ENCODE results near the gene GLP1R.

Gene GLP1R

DNA sequence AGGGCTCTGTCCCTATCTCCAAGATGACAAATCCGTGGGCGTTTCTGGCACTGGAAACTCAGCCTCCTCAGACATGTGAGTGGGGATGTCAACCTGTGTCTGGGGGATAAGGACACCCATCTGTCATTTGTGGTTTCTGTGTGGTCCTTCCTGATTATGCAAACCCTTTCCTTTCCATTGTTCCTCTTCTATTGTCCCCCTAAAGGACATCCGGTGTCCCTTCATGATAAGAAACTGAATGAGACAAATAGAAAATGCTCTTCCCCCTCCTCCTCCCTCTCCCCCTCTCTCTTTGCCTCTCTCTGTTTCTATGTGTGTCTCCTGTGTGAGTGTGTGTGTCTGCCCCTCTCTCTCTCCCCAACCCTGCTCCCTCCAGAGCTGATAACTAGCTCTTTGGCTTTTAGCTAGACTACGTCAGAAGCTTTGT is 11.5 kb upstream of the GLP1R start:
- H3K27me3 ChIP-seq (ENCODE audit: insufficient read depth, low read depth, severe bottlenecking) = no peaks in the 10 kb centered on the region
- H3K36me3 ChIP-seq = no peaks in the 10 kb centered on the region
- H3K27ac ChIP-seq = no peak overlapping the region
- TF ChIP-seq, protein P1, sequence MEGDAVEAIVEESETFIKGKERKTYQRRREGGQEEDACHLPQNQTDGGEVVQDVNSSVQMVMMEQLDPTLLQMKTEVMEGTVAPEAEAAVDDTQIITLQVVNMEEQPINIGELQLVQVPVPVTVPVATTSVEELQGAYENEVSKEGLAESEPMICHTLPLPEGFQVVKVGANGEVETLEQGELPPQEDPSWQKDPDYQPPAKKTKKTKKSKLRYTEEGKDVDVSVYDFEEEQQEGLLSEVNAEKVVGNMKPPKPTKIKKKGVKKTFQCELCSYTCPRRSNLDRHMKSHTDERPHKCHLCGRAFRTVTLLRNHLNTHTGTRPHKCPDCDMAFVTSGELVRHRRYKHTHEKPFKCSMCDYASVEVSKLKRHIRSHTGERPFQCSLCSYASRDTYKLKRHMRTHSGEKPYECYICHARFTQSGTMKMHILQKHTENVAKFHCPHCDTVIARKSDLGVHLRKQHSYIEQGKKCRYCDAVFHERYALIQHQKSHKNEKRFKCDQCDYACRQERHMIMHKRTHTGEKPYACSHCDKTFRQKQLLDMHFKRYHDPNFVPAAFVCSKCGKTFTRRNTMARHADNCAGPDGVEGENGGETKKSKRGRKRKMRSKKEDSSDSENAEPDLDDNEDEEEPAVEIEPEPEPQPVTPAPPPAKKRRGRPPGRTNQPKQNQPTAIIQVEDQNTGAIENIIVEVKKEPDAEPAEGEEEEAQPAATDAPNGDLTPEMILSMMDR (IDR thresholded peaks at IDR 0.05; ENCODE audit: low read depth, low read length) = no peak
- H3K9me3 ChIP-seq (ENCODE audit: severe bottlenecking) = no peaks in the 10 kb centered on the region
- DNase-seq = no peak
- peak overlapping the region; percentile 9; the same call in 1 of the 2 replicates for H3K4me3 ChIP-seq (ENCODE audit: low read depth, low read length)

DNA sequence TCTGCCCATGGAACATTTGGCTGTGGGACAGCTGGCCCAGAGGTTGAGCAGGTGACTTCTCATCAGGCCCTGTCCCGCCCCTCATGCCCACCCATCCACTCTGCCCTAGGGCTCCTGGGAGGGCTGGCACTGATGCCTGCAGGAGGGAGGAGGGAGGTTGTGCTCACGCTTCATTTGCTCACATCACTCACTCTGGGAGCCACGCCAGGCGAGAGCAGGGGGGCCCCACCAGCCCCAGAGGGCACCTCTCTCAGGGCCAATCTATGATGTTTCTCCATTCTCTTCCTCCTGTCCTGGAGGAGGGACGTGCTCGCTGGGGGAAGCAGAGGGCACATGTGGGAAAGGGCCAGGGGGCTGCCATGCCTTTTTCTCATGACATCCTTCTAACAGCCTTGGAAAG is 10.9 kb upstream of the GLP1R start:
- no peak for DNase-seq
- H3K9me3 ChIP-seq (ENCODE audit: severe bottlenecking) = no peaks in the 10 kb centered on the region
- no peaks in the 10 kb centered on the region for H3K36me3 ChIP-seq
- TF ChIP-seq, protein P1 (IDR thresholded peaks at IDR 0.05; ENCODE audit: low read depth, low read length) = no peak
- H3K4me3 ChIP-seq (ENCODE audit: low read depth, low read length) = no peak overlapping the region
- no peak overlapping the region for H3K27ac ChIP-seq
- no peaks in the 10 kb centered on the region for H3K27me3 ChIP-seq (ENCODE audit: insufficient read depth, low read depth, severe bottlenecking)

DNA sequence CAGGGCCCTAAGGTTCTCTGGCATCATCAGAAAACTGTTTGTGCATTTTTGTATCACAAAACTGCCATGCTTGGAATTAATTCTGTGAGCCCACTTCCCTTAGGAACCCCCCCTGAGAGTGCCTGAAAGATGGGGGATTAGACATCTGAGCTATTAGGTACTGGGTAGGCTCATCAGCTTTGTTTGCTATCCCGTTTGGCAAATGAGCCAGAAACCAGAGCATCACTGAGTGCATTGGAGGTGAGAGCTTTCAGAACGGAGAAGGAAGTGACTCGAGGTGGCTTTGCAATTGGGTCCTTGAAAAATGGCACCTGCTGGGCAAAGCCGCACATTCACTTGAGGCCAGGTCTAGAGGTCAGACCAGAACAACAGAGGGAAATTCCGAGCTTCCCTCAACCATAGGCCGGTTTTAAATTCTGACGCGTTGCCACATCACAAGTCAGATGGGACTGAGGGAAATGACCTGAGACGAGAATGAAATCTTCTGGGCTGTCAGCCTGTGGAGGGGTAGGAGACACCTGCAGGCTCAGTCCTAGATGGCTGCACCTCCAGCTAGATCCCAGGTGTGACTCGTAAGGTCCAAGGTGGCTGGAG is 8.4 kb upstream of the GLP1R start:
- no peaks in the 10 kb centered on the region for H3K9me3 ChIP-seq (ENCODE audit: severe bottlenecking)
- no peak overlapping the region for H3K27ac ChIP-seq
- H3K36me3 ChIP-seq = no peaks in the 10 kb centered on the region
- TF ChIP-seq, protein P1 (IDR thresholded peaks at IDR 0.05; ENCODE audit: low read depth, low read length) = no peak
- H3K27me3 ChIP-seq (ENCODE audit: insufficient read depth, low read depth, severe bottlenecking) = no peaks in the 10 kb centered on the region
- H3K4me3 ChIP-seq (ENCODE audit: low read depth, low read length) = no peak overlapping the region
- no peak for DNase-seq

DNA sequence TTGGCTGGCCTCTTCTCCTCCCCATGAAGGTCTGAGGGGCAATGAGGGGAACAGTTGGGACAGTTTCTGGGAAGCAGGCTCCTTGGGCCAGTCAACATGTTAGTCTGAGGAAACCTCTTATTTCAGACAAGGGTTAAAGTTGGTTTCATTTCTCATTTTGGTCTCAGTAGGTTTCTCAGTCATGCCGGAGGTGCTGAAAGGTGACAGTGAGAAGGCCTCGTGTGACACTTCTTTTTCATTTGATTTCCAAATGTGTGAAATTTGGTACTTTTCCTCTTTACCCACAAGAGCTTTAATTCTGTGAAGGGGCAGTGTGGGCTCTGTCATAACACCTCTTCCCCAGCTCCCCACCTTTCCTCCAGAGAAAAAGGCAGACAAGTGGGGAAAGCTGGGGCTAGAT is 7.5 kb upstream of the GLP1R start:
- TF ChIP-seq, protein P1 (IDR thresholded peaks at IDR 0.05; ENCODE audit: low read depth, low read length) = no peak
- DNase-seq = no peak
- no peaks in the 10 kb centered on the region for H3K36me3 ChIP-seq
- no peak overlapping the region for H3K27ac ChIP-seq
- no peak overlapping the region for H3K4me3 ChIP-seq (ENCODE audit: low read depth, low read length)
- no peaks in the 10 kb centered on the region for H3K9me3 ChIP-seq (ENCODE audit: severe bottlenecking)
- H3K27me3 ChIP-seq (ENCODE audit: insufficient read depth, low read depth, severe bottlenecking) = no peaks in the 10 kb centered on the region

DNA sequence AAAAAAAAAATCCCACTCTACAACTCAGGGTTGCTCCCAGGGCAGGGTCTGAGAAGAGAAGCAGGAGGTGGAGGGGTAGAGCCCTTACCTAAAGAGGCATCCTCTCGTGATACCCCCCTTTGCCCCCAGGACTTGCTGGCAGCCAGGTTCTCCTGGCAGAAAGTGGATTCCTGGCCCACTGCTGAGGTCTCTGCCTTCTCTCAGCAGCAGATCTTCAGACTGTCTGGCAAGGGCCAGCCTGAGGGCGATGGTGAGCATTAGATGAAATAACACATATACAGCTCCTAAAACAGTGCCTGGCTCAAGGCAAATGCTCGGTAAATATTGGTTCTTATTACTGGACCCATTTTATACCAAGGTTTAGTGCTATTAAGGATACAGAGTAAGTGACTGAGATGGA is 4.8 kb upstream of the GLP1R start:
- no peaks in the 10 kb centered on the region for H3K27me3 ChIP-seq (ENCODE audit: insufficient read depth, low read depth, severe bottlenecking)
- DNase-seq = no peak
- TF ChIP-seq, protein P1 (IDR thresholded peaks at IDR 0.05; ENCODE audit: low read depth, low read length) = no peak

DNA sequence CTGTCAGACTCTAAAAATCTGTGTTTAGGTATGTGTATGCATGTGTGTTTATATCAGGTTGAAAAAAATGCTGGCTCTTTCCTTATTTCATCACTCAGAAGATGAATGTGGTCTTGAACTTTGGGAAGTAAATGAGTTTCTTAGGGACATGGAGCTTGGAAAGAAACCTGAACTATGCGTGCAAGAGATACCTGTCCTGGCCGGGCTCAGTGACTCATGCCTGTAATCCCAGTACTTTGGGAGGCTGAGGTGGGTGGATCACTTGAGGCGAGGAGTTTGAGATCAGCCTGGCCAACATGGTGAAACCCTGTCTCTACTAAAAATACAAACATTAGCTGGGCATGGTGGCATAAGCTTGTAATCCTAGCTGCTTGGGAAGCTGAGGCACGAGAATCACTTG is 4.4 kb upstream of the GLP1R start:
- H3K27ac ChIP-seq = no peak overlapping the region
- no peak overlapping the region for H3K4me3 ChIP-seq (ENCODE audit: low read depth, low read length)
- no peak for DNase-seq
- TF ChIP-seq, protein P1 (IDR thresholded peaks at IDR 0.05; ENCODE audit: low read depth, low read length) = no peak
- no peaks in the 10 kb centered on the region for H3K27me3 ChIP-seq (ENCODE audit: insufficient read depth, low read depth, severe bottlenecking)
- no peaks in the 10 kb centered on the region for H3K36me3 ChIP-seq
- no peaks in the 10 kb centered on the region for H3K9me3 ChIP-seq (ENCODE audit: severe bottlenecking)

More for the DNA sequence above, 4.8 kb upstream of the GLP1R start:
- no peak overlapping the region for H3K4me3 ChIP-seq (ENCODE audit: low read depth, low read length)
- no peaks in the 10 kb centered on the region for H3K36me3 ChIP-seq
- no peak overlapping the region for H3K27ac ChIP-seq
- no peaks in the 10 kb centered on the region for H3K9me3 ChIP-seq (ENCODE audit: severe bottlenecking)

Data from WERI-Rb-1 (cell line).